ENCODE results near the gene ATAD1. TPM values are rescaled to one million over a fixed set of nuclear protein-coding genes. Genes with fewer than 3 reads are reported as not detected.
"Not testable (repeated sequence)": the region's sequence is repeated elsewhere in the genome, so short reads cannot be mapped to it uniquely, and the experiment has no call there.

ATAD1 gene
- total RNA-seq, 1 donor from 2014 or later: 63.2 TPM

GRCh38 chr10:87803328-87803727 lies 14.7 kb downstream of the ATAD1 start:
- no peaks in the 10 kb centered on the region for H3K27me3 Mint-ChIP-seq (ENCODE audit: insufficient read depth, low read depth)
- Histone ChIP-seq H4K20me1 (ENCODE audit: low read depth) (no peaks in the 10 kb centered on the region), H3K4me3 (no peak overlapping the region), H3K9me3 (ENCODE audit: low read depth) (peaks cover 34% of the 10 kb centered on the region), H3K27me3 (no peaks in the 10 kb centered on the region), H3K27ac (no peak overlapping the region), H3K36me3 (peaks cover 67% of the 10 kb centered on the region), H3K4me1 (no peaks in the 10 kb centered on the region), H3K79me2 (ENCODE audit: low read depth) (peaks cover 72% of the 10 kb centered on the region), H2AFZ (replicated peaks) (no peak overlapping the region), H3F3A (ENCODE audit: low read depth) (no peaks in the 10 kb centered on the region), H3K9ac (no peak overlapping the region), H3K4me2 (no peak overlapping the region)
- no peak overlapping the region for H3K4me3 Mint-ChIP-seq
- H3K36me3 Mint-ChIP-seq: peaks cover 81% of the 10 kb centered on the region
- no peak overlapping the region for H3K27ac Mint-ChIP-seq
- peaks cover 63% of the 10 kb centered on the region for H3K9me3 Mint-ChIP-seq
- TF ChIP-seq CTCF (IDR thresholded peaks at IDR 0.05): no peak
- TF ChIP-seq EZH2 (IDR thresholded peaks at IDR 0.05): no peak
- no peak for TF ChIP-seq EZH2phosphoT487 (IDR thresholded peaks at IDR 0.05)
- no peaks in the 10 kb centered on the region for H3K4me1 Mint-ChIP-seq
- no peak for DNase-seq (ENCODE audit: low spot score)

GRCh38 chr10:87801813-87802435 lies 16.1 kb downstream of the ATAD1 start:
- not testable (repeated sequence) for H3K4me3 ChIP-seq; H3K27ac Mint-ChIP-seq; H4K20me1 ChIP-seq (ENCODE audit: low read depth); H3K9ac ChIP-seq; H3K4me1 Mint-ChIP-seq; H3K27me3 ChIP-seq; H3K4me3 Mint-ChIP-seq; H3K4me2 ChIP-seq; H3F3A ChIP-seq (ENCODE audit: low read depth); DNase-seq (ENCODE audit: low spot score); H3K4me1 ChIP-seq; H3K27ac ChIP-seq; H3K27me3 Mint-ChIP-seq (ENCODE audit: insufficient read depth, low read depth); H2AFZ ChIP-seq (replicated peaks)
- peaks cover 34% of the 10 kb centered on the region for H3K9me3 ChIP-seq (ENCODE audit: low read depth)
- H3K79me2 ChIP-seq (ENCODE audit: low read depth): peaks cover 67% of the 10 kb centered on the region
- H3K9me3 Mint-ChIP-seq: peaks cover 66% of the 10 kb centered on the region
- H3K36me3 ChIP-seq: peaks cover 65% of the 10 kb centered on the region
- peaks cover 84% of the 10 kb centered on the region for H3K36me3 Mint-ChIP-seq

- no peaks in the 10 kb centered on the region for H3K27me3 Mint-ChIP-seq (ENCODE audit: insufficient read depth, low read depth)
These were observed 18.2 kb downstream of the ATAD1 start for GRCh38 chr10:87799860-87800259.

More at GRCh38 chr10:87799860-87800259, 18.2 kb downstream of the ATAD1 start:
- Histone ChIP-seq H3K27ac (no peak overlapping the region), H4K20me1 (ENCODE audit: low read depth) (peaks cover 3% of the 10 kb centered on the region), H3K9ac (no peak overlapping the region), H3K36me3 (peaks cover 53% of the 10 kb centered on the region), H3K4me3 (no peak overlapping the region), H3K27me3 (no peaks in the 10 kb centered on the region), H3K9me3 (ENCODE audit: low read depth) (peaks cover 34% of the 10 kb centered on the region), H3K79me2 (ENCODE audit: low read depth) (peaks cover 51% of the 10 kb centered on the region), H3K4me2 (no peak overlapping the region), H2AFZ (replicated peaks) (no peak overlapping the region), H3F3A (ENCODE audit: low read depth) (no peaks in the 10 kb centered on the region), H3K4me1 (no peaks in the 10 kb centered on the region)
- Mint-ChIP-seq H3K27ac (no peak overlapping the region), H3K4me1 (no peaks in the 10 kb centered on the region), H3K4me3 (no peak overlapping the region), H3K9me3 (peaks cover 50% of the 10 kb centered on the region), H3K36me3 (peaks cover 79% of the 10 kb centered on the region)
- TF ChIP-seq CTCF (IDR thresholded peaks at IDR 0.05) (no peak), EZH2 (IDR thresholded peaks at IDR 0.05) (no peak), EZH2phosphoT487 (IDR thresholded peaks at IDR 0.05) (no peak)
- DNase-seq (ENCODE audit: low spot score): no peak
